ENCODE data around the gene RALGAPA1.

RALGAPA1 gene

DNA sequence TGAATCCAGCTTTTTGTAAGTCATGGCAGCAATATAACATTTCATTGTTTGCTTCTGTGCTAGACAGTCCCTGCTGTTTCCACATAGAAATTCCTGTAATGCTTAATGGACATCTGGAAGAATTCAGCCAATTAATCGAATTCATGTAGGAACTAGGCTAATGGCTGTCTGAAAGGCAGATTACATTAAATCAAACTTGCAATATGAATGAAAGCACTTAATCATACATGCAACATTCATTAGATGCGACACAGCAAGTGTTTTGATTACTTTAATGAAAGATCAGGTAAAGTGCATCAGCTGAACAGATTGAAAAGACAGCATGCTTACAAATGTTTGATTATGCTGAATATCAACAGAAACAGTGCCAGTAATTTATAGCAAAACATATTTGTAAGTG lies 299.2 kb downstream of the RALGAPA1 start:
- H3K79me2 ChIP-seq (ENCODE audit: insufficient read depth, low read length) = no peaks in the 10 kb centered on the region
- ATAC-seq (ENCODE audit: insufficient read depth, low read depth) (no peak), DNase-seq (no peak)
- H3K27ac ChIP-seq (ENCODE audit: low read length) = no peak overlapping the region
- H3K27me3 ChIP-seq (ENCODE audit: insufficient read depth, low read length, poor library complexity) = no peaks in the 10 kb centered on the region
- no peak overlapping the region for H2AFZ ChIP-seq (ENCODE audit: low read depth, low read length)
- no peaks in the 10 kb centered on the region for H3K9me3 ChIP-seq (ENCODE audit: insufficient read depth, low read length, severe bottlenecking)
- H3K4me1 ChIP-seq (ENCODE audit: insufficient read depth, low read length) = no peaks in the 10 kb centered on the region
- no peaks in the 10 kb centered on the region for H4K20me1 ChIP-seq (ENCODE audit: insufficient read depth, low read length)
- H3K36me3 ChIP-seq (ENCODE audit: insufficient read depth, low read length) = no peaks in the 10 kb centered on the region
- TF ChIP-seq EZH2 (IDR thresholded peaks at IDR 0.05; ENCODE audit: borderline replicate concordance, low read depth, low read length, severe bottlenecking) = no peak
- TF ChIP-seq, protein P1, sequence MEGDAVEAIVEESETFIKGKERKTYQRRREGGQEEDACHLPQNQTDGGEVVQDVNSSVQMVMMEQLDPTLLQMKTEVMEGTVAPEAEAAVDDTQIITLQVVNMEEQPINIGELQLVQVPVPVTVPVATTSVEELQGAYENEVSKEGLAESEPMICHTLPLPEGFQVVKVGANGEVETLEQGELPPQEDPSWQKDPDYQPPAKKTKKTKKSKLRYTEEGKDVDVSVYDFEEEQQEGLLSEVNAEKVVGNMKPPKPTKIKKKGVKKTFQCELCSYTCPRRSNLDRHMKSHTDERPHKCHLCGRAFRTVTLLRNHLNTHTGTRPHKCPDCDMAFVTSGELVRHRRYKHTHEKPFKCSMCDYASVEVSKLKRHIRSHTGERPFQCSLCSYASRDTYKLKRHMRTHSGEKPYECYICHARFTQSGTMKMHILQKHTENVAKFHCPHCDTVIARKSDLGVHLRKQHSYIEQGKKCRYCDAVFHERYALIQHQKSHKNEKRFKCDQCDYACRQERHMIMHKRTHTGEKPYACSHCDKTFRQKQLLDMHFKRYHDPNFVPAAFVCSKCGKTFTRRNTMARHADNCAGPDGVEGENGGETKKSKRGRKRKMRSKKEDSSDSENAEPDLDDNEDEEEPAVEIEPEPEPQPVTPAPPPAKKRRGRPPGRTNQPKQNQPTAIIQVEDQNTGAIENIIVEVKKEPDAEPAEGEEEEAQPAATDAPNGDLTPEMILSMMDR (IDR thresholded peaks at IDR 0.05; ENCODE audit: borderline replicate concordance, extremely low read depth, low read length, poor library complexity, severe bottlenecking) = no peak
- H3K9ac ChIP-seq (ENCODE audit: low read depth, low read length) = no peak overlapping the region
- no peak overlapping the region for H3K4me3 ChIP-seq (ENCODE audit: low read depth in 1 of 2, low read length in 2 of 2)
- H3K4me2 ChIP-seq (ENCODE audit: insufficient read depth, low read length) = no peak overlapping the region

DNA sequence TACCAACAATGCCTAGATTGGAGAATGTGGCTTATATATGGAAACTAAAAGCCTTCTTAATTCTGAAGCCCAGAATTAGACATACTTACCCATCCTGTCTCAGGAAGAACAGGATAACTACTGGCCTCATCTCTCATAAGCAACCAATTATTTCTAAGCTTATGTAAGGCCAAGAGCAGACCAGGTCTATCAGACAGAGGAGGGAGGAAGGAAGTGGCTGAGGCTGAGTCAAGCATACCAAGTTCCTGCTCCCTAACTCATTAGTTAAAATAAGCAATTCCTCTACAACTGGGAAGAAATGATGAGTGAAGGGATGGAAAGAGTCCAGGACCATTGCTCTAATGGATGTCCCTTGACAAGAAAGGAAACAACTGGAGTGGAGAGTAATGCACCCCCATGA lies 302.2 kb downstream of the RALGAPA1 start:
- no peaks in the 10 kb centered on the region for H3K79me2 ChIP-seq (ENCODE audit: insufficient read depth, low read length)
- no peak overlapping the region for H3K9ac ChIP-seq (ENCODE audit: low read depth, low read length)
- TF ChIP-seq, protein P1 (IDR thresholded peaks at IDR 0.05; ENCODE audit: borderline replicate concordance, extremely low read depth, low read length, poor library complexity, severe bottlenecking) = no peak
- no peak for TF ChIP-seq EZH2 (IDR thresholded peaks at IDR 0.05; ENCODE audit: borderline replicate concordance, low read depth, low read length, severe bottlenecking)
- DNase-seq = no peak
- H3K4me3 ChIP-seq (ENCODE audit: low read depth in 1 of 2, low read length in 2 of 2) = no peak overlapping the region
- H3K4me1 ChIP-seq (ENCODE audit: insufficient read depth, low read length) = no peaks in the 10 kb centered on the region
- H3K27me3 ChIP-seq (ENCODE audit: insufficient read depth, low read length, poor library complexity) = peaks cover 2% of the 10 kb centered on the region
- no peaks in the 10 kb centered on the region for H4K20me1 ChIP-seq (ENCODE audit: insufficient read depth, low read length)
- no peak overlapping the region for H2AFZ ChIP-seq (ENCODE audit: low read depth, low read length)
- ATAC-seq (ENCODE audit: insufficient read depth, low read depth) = no peak
- no peak overlapping the region for H3K27ac ChIP-seq (ENCODE audit: low read length)
- no peaks in the 10 kb centered on the region for H3K9me3 ChIP-seq (ENCODE audit: insufficient read depth, low read length, severe bottlenecking)
- H3K4me2 ChIP-seq (ENCODE audit: insufficient read depth, low read length) = no peak overlapping the region
- no peaks in the 10 kb centered on the region for H3K36me3 ChIP-seq (ENCODE audit: insufficient read depth, low read length)

DNA sequence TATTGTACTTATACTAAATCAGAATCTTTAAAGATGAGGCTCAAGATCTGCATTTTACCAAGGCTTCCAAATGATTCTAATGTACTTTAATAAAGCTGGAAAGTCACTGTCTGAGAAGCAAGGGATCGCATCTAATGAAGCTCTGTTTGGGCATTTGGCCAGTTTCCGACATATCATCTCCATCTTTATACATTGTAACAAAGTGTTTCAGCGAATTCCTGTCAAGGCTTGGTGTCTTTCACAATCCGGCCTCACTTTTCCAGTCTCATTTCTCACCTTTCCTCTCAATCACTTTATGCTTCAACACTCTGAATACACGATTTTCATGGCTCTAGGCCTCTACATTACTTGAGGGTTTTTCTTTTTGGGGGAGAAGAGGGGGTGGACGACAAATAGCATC lies 302.6 kb downstream of the RALGAPA1 start:
- Histone ChIP-seq H3K27ac (ENCODE audit: low read length) (no peak overlapping the region), H3K79me2 (ENCODE audit: insufficient read depth, low read length) (no peaks in the 10 kb centered on the region), H3K9ac (ENCODE audit: low read depth, low read length) (no peak overlapping the region), H4K20me1 (ENCODE audit: insufficient read depth, low read length) (no peaks in the 10 kb centered on the region), H3K4me3 (ENCODE audit: low read depth in 1 of 2, low read length in 2 of 2) (no peak overlapping the region), H3K36me3 (ENCODE audit: insufficient read depth, low read length) (no peaks in the 10 kb centered on the region), H2AFZ (ENCODE audit: low read depth, low read length) (no peak overlapping the region), H3K4me1 (ENCODE audit: insufficient read depth, low read length) (no peaks in the 10 kb centered on the region), H3K27me3 (ENCODE audit: insufficient read depth, low read length, poor library complexity) (peaks cover 2% of the 10 kb centered on the region), H3K4me2 (ENCODE audit: insufficient read depth, low read length) (no peak overlapping the region), H3K9me3 (ENCODE audit: insufficient read depth, low read length, severe bottlenecking) (no peaks in the 10 kb centered on the region)
- DNase-seq (no peak), ATAC-seq (ENCODE audit: insufficient read depth, low read depth) (no peak)
- TF ChIP-seq, protein P1 (IDR thresholded peaks at IDR 0.05; ENCODE audit: borderline replicate concordance, extremely low read depth, low read length, poor library complexity, severe bottlenecking) = no peak
- TF ChIP-seq EZH2 (IDR thresholded peaks at IDR 0.05; ENCODE audit: borderline replicate concordance, low read depth, low read length, severe bottlenecking) = no peak

DNA sequence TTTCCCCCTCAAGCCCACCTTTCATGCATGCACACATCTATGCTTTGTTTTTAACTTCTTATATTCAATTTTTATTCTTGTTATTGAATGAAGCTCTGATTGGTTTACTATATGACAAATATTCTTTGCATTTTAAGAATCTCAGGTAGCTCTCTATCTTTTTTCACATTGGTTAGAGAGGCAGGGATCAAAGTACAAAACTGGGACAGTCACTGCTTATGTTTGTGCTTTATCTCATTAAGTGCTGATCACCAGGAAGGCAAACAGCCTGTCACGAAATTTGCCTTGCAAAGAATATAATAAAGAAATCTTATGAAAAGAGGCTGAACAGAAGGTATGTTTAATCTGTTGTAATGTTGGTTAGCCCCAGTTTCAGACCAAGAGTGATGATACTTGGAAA lies 304.8 kb downstream of the RALGAPA1 start:
- no peak for TF ChIP-seq EZH2 (IDR thresholded peaks at IDR 0.05; ENCODE audit: borderline replicate concordance, low read depth, low read length, severe bottlenecking)
- TF ChIP-seq, protein P1 (IDR thresholded peaks at IDR 0.05; ENCODE audit: borderline replicate concordance, extremely low read depth, low read length, poor library complexity, severe bottlenecking) = no peak
- DNase-seq = no peak
- no peaks in the 10 kb centered on the region for H3K9me3 ChIP-seq (ENCODE audit: insufficient read depth, low read length, severe bottlenecking)
- H3K79me2 ChIP-seq (ENCODE audit: insufficient read depth, low read length) = no peaks in the 10 kb centered on the region
- H3K4me2 ChIP-seq (ENCODE audit: insufficient read depth, low read length) = no peak overlapping the region
- H4K20me1 ChIP-seq (ENCODE audit: insufficient read depth, low read length) = no peaks in the 10 kb centered on the region
- no peak overlapping the region for H2AFZ ChIP-seq (ENCODE audit: low read depth, low read length)
- no peak overlapping the region for H3K9ac ChIP-seq (ENCODE audit: low read depth, low read length)
- peaks cover 2% of the 10 kb centered on the region for H3K27me3 ChIP-seq (ENCODE audit: insufficient read depth, low read length, poor library complexity)
- no peaks in the 10 kb centered on the region for H3K4me1 ChIP-seq (ENCODE audit: insufficient read depth, low read length)
- no peak for ATAC-seq (ENCODE audit: insufficient read depth, low read depth)
- H3K4me3 ChIP-seq (ENCODE audit: low read depth in 1 of 2, low read length in 2 of 2) = no peak overlapping the region
- H3K27ac ChIP-seq (ENCODE audit: low read length) = no peak overlapping the region
- H3K36me3 ChIP-seq (ENCODE audit: insufficient read depth, low read length) = no peaks in the 10 kb centered on the region

All from DND-41 (cell line).